ENCODE data around the gene NAP1L2. TPM values are rescaled to one million over a fixed set of nuclear protein-coding genes. Genes with fewer than 3 reads are reported as not detected.

Gene NAP1L2
- total and polyA plus RNA-seq, 2 donors (not counting 1 experiment from before 2014, with no cell fraction given) = 0.25 to 1.7 TPM

DNA sequence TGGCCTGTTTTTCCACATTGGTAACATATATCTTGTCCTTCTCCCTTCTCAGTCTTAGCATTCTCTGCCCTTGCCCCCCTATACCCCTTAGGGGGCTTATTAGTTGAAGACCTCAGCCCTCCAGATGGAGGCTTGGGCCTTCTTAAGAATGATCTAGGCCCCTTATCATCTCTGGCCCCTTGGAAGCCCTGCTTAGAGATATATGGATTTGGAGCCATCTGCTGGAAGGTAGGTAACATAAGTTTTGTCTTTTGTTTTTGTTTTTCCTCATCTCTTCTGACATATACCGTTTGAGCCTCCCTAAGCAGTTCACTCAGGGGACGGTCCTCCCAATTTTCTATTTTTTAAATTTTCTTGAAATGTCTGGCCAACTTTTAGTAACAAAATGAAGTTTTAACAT lies 48.3 kb upstream of the NAP1L2 start:
- CTCF ChIA-PET = no interaction called here
- no peak for ATAC-seq (ENCODE audit: low read depth)
- Histone ChIP-seq H3K9ac (ENCODE audit: low read length) (no peak overlapping the region), H3K27me3 (replicated peaks in 1 of 4; ENCODE audit: control extremely low read depth in 1 of 4, control insufficient read depth in 3 of 4, insufficient read depth in 4 of 4, low read length in 3 of 4) (no peaks in the 10 kb centered on the region), H3K4me2 (replicated peaks; ENCODE audit: low read depth, low read length, poor library complexity, severe bottlenecking) (no peak overlapping the region), H4K20me1 (ENCODE audit: control insufficient read depth, insufficient read depth, low read length, poor library complexity, severe bottlenecking) (no peaks in the 10 kb centered on the region), H2AFZ (ENCODE audit: insufficient read depth, low read depth, low read length, poor library complexity, severe bottlenecking) (no peak overlapping the region), H3K4me1 (ENCODE audit: control insufficient read depth in 2 of 2, insufficient read depth in 2 of 2, low read length in 2 of 2) (no peaks in the 10 kb centered on the region), H3K79me2 (ENCODE audit: control insufficient read depth, insufficient read depth, low read length) (no peaks in the 10 kb centered on the region), H3K27ac (ENCODE audit: low read length in 2 of 2) (no peak overlapping the region), H3K4me3 (ENCODE audit: control extremely low read depth in 1 of 5, extremely low read depth in 1 of 5, insufficient read depth in 1 of 5, low read depth in 2 of 5, low read length in 4 of 5) (no peak overlapping the region), H3K36me3 (replicated peaks in 1 of 2; ENCODE audit: control extremely low read depth in 1 of 2, control insufficient read depth in 1 of 2, extremely low read depth in 1 of 2, insufficient read depth in 2 of 2, low read length in 1 of 2) (no peaks in the 10 kb centered on the region), H3K9me3 (ENCODE audit: control extremely low read depth in 1 of 3, control insufficient read depth in 2 of 3, insufficient read depth in 1 of 3, low read length in 2 of 3) (no peaks in the 10 kb centered on the region)
- H3K4me3 Mint-ChIP-seq = no peak overlapping the region
- DNase-seq = no peak
- no peaks in the 10 kb centered on the region for H3K9me3 Mint-ChIP-seq (ENCODE audit: insufficient read depth)
- POLR2A ChIA-PET = no interaction called here
- intact Hi-C loops (cut with micrococcal nuclease) = no loop called here
- TF ChIP-seq, protein P1, sequence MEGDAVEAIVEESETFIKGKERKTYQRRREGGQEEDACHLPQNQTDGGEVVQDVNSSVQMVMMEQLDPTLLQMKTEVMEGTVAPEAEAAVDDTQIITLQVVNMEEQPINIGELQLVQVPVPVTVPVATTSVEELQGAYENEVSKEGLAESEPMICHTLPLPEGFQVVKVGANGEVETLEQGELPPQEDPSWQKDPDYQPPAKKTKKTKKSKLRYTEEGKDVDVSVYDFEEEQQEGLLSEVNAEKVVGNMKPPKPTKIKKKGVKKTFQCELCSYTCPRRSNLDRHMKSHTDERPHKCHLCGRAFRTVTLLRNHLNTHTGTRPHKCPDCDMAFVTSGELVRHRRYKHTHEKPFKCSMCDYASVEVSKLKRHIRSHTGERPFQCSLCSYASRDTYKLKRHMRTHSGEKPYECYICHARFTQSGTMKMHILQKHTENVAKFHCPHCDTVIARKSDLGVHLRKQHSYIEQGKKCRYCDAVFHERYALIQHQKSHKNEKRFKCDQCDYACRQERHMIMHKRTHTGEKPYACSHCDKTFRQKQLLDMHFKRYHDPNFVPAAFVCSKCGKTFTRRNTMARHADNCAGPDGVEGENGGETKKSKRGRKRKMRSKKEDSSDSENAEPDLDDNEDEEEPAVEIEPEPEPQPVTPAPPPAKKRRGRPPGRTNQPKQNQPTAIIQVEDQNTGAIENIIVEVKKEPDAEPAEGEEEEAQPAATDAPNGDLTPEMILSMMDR (IDR thresholded peaks at IDR 0.05) = no peak
- no peak for TF ChIP-seq EZH2 (IDR thresholded peaks at IDR 0.05; ENCODE audit: borderline replicate concordance, insufficient read depth, low read depth, low read length, poor library complexity, severe bottlenecking)
- no peaks in the 10 kb centered on the region for H3K4me1 Mint-ChIP-seq
- H3K27ac Mint-ChIP-seq = no peak overlapping the region
- no CpG with 5 or more reads among the region's 2 CpGs for WGBS (ENCODE audit: insufficient coverage)
- H3K27me3 Mint-ChIP-seq = no peaks in the 10 kb centered on the region

DNA sequence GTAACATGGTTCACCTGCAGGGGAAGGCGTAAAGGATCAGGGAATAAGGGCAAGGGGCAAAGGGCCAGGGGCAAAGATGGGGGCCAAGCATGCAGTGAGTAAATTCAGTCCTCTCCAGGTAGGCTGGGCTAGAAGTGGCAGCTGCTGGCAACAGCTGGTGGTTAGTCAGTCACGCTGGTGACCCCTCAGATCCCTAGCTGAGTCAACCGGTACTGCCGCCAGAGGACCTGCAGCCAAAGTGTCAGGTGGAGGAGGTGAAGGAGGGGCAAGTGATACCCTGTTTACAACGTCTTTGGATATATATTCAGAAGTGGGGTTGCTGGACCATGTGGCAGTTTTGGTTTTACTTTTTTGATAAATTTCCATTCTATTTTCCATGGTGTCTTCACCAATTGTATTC lies 24.6 kb upstream of the NAP1L2 start:
- WGBS (ENCODE audit: insufficient coverage) = 64% methylated on average over 3 of the region's 5 CpGs
- no peak overlapping the region for H3K4me3 Mint-ChIP-seq
- no peak overlapping the region for H3K9ac ChIP-seq (ENCODE audit: low read length)
- ChIA-PET CTCF (no interaction called here), POLR2A (no interaction called here)
- no peak for TF ChIP-seq EZH2 (IDR thresholded peaks at IDR 0.05; ENCODE audit: borderline replicate concordance, insufficient read depth, low read depth, low read length, poor library complexity, severe bottlenecking)
- TF ChIP-seq, protein P1 (IDR thresholded peaks at IDR 0.05) = no peak
- H3K36me3 ChIP-seq (replicated peaks in 1 of 2; ENCODE audit: control extremely low read depth in 1 of 2, control insufficient read depth in 1 of 2, extremely low read depth in 1 of 2, insufficient read depth in 2 of 2, low read length in 1 of 2) = no peaks in the 10 kb centered on the region
- no peak for ATAC-seq (ENCODE audit: low read depth)
- no peaks in the 10 kb centered on the region for H4K20me1 ChIP-seq (ENCODE audit: control insufficient read depth, insufficient read depth, low read length, poor library complexity, severe bottlenecking)
- DNase-seq = no peak
- no peak overlapping the region for H3K4me3 ChIP-seq (ENCODE audit: control extremely low read depth in 1 of 5, extremely low read depth in 1 of 5, insufficient read depth in 1 of 5, low read depth in 2 of 5, low read length in 4 of 5)
- H3K27me3 ChIP-seq (replicated peaks in 1 of 4; ENCODE audit: control extremely low read depth in 1 of 4, control insufficient read depth in 3 of 4, insufficient read depth in 4 of 4, low read length in 3 of 4) = no peaks in the 10 kb centered on the region
- no peak overlapping the region for H2AFZ ChIP-seq (ENCODE audit: insufficient read depth, low read depth, low read length, poor library complexity, severe bottlenecking)
- H3K27ac Mint-ChIP-seq = no peak overlapping the region
- H3K27me3 Mint-ChIP-seq = no peaks in the 10 kb centered on the region
- H3K4me1 ChIP-seq (ENCODE audit: control insufficient read depth in 2 of 2, insufficient read depth in 2 of 2, low read length in 2 of 2) = no peaks in the 10 kb centered on the region
- no peaks in the 10 kb centered on the region for H3K9me3 ChIP-seq (ENCODE audit: control extremely low read depth in 1 of 3, control insufficient read depth in 2 of 3, insufficient read depth in 1 of 3, low read length in 2 of 3)
- H3K9me3 Mint-ChIP-seq (ENCODE audit: insufficient read depth) = no peaks in the 10 kb centered on the region
- H3K27ac ChIP-seq (ENCODE audit: low read length in 2 of 2) = no peak overlapping the region
- H3K4me2 ChIP-seq (replicated peaks; ENCODE audit: low read depth, low read length, poor library complexity, severe bottlenecking) = no peak overlapping the region
- intact Hi-C loops (cut with micrococcal nuclease) = no loop called here
- no peaks in the 10 kb centered on the region for H3K4me1 Mint-ChIP-seq
- no peaks in the 10 kb centered on the region for H3K79me2 ChIP-seq (ENCODE audit: control insufficient read depth, insufficient read depth, low read length)

Measured in B cell (primary cell).